HG03095 (cell line): Measurements from ENCODE around the gene GNB1.
"Not testable (repeated sequence)": the region's sequence is repeated elsewhere in the genome, so short reads cannot be mapped to it uniquely, and the experiment has no call there.

Experiments
- ATAC-seq: cut with Tn5 transposase; IDR thresholded peaks from one replicate; pipeline ENCODE4 v1.9.1; 2021; ENCODE audit warnings: moderate library complexity; ENCODE audit not compliant: unreplicated experiment

Gene GNB1

DNA sequence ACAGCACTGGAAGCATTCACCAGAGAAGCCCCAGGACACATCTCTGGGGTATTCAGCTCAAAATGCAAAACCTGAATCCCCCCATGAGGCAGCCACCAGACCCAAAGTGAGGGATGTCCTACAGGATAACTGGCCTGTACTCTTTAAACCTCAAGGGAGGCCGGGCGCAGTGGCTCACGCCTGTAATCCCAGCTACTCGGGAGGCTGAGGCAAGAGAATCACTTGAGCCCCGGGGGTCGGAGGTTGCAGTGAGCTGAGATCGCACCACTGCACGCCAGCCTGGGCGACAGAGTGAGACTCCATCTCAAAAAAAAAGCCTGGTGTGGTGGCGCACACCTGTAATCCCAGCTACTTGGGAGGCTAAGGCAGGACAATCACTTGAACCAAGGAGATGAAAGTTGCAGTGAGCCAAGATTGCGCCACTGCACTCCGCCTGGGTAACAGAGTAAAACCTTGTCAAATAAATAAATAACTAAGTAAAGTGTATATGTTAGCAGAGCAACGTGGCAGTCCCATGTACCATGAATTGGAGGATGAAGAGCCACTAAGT lies 29.1 kb downstream of the GNB1 start:
- not testable (repeated sequence) for ATAC-seq

DNA sequence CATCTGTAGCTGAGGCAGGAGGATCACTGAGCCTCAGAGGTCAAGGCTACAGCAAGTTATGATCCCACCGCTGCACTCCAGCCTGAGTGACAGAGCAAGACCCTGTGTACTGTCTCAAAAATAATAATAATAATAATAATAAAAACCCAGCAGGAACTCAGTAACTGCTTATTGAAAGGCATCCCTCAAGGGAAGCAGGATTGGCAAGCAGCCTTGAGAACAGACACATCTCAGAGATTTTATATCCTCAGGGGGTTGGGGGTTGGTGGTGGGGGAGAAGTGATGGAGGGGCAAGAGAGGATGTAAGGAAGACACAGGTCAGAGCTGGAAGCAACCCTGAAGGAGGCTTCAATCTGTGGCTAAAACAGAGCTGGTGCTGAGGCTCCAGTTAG lies 29.6 kb downstream of the GNB1 start:
- ATAC-seq, result no peak

DNA sequence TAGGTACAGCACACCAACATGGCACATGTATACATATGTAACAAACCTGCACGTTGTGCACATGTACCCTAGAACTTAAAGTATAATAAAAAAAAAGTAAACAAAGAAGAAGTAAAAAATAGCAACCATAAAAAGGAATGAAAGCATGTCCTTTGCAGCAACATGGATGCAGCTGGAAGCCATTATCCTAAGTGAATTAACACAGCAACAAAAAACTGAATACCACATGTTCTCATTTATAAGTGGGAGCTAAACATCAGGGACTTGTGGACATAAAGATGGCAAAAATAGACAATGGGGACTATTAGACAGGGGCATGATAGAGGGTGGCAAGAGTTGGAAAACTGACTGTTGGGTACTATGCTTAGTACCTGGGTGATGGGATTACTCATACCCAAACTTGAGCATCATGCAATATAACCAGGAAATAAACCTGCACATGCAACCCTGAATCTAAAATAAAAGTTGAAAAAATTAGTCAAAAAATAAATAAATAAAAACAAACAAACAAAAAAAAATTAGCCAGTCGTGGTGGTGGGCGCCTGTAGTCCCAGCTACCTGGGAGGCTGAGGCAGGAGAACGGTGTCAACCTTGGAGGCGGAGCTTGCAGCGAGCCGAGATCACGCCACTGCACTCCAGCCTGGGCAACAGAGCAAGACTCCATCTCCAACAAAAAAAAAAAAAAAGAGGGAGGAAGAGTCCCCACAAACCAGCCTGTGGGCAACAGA lies 30.8 kb downstream of the GNB1 start:
- ATAC-seq, result not testable (repeated sequence)

DNA sequence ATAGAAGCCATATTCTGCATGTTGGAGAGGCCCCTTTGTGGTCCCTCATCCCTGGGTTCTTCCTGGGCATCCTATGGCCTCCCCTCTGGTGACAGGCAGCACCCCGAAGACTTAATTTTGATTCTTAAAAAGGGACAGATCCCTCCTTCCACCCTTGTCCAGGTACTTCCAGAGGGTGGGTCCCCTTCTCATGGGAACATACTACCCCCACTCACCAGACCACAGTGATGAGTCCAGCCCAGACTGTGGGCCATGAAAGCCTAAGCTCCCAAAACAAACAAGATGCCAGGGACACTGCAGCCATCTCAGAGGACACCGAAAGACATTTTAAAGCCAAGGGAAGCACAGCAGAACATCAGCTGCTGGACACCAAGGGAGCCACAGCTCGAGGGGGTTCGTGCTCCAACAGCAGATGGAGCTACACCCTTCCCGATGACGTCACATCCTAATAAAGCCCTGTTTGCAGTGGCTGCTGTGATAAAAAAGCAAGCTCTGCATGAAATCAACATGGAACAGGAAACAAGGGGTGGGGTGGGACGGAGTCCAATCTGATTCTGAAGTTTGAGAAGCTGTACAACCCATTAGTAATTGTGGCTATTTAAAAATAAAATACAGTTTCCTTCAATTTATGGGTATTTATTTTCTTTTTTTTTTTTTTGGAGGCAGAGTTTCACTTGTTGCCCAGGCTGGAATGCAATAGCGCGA lies 32.4 kb downstream of the GNB1 start:
- ATAC-seq, result no peak

DNA sequence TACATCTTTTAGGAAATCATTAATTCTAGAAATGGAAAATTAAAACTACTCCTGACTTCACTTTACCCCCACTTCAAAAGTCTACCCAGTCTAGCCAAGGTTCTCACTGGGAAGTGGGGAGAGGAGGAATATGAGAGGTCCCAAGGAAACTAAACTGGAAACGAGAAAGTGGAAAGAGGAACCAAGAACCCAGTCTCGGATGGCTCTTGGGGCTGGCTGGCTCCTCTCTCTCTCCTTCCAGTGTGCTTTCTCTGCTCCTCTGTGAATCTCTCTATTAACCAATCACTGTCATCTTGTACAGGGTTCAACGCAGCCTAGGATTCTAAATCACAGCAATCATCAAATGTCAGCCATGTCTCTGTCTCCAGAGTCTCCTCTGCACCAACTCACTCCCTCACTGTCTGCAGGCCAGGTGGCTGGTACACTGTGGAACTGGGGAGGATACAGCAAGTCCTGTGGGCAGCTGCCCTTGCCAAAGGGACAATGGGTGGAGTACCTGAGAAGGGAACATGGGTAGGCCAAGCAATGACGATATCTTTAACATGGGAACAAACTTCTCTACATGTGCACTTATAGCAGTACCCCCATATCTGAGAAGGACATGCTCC lies 33.7 kb downstream of the GNB1 start:
- ATAC-seq, result no peak

DNA sequence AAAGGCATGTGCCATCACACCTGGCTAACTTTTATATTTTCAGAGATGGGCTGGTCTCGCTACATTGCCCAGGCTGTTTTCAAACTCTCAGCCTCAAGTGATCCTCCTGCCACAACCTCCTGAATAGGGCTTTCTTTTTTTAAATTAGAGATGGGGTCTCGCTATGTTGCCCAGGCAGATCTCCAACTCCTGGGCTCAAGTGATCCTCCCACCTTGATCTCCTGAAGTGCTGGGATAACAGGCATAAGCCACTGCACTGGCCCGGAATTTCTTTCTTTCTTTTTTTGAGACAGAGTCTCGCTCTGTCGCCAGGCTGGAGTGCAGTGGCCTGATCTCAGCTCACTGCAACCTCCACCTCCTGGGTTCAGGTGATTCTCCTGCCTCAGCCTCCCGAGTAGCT lies 34.7 kb downstream of the GNB1 start:
- not testable (repeated sequence) for ATAC-seq

DNA sequence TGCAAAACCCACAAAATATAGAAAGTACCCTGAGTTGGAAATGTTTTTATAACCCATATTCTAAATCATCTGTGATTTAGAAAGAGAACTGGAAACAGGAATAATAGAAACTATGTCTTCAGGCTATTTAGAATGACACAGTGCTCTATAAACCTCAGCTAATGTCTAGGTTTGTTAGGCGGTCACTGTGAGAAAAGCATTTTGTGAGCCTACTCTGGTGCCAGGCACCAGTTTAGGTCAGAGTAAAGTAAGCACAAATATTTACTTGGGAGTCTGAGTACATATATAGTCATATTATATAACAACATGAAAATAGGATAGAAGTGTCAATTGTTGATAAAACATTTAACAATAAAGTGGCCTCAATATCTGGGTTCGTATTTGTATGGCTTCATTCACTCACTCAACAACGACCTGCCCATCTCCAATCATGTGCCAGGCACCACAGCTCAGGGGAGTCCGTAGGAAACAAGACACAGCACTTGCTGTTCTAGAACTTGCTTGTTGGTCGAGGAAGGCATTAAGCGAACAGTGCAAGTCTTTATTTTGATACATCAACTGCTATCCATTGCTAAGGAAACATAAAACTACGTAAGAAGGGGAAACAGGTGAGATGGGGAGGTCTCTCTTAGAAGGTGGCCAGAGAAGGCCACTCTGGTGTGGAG lies 37.2 kb downstream of the GNB1 start:
- ATAC-seq, result no peak

DNA sequence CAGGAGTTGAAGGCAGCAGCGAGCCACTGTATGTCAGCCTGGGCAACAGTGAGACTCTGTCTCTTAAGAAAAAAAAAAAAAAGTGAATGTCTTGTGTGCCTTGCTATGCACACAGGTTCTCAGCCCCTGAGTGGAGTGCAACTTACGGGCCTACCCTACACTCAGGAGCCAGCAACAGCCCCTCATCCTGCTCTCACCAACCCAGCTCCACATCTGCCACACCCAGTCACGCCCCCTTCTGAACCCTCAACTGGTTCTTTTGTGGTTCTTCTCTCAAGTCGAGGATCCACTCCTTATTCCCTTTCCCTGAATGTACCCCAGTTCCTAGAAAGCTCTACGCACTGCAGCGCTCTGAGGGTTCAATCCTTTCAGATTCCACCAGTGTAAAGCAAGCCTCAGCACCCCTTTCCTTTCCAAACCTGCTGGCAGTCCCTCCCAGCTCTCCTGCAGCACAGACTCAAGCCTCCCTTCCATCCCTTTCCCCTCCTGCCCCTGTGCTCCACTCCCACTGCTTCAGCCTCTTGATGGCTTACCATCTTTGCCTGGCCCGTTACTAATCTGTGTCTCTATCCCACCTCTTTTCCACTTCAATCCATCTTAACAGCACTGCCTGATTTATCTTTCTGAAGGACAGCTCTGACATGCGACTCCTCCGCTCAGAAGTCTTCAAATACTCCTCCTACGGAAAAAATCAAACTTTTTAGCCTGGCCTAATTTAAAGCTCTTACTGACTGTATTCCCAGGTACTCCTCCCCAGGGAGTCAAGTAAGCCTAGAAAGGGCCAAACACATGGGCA lies 38.1 kb downstream of the GNB1 start:
- ATAC-seq, result no peak

DNA sequence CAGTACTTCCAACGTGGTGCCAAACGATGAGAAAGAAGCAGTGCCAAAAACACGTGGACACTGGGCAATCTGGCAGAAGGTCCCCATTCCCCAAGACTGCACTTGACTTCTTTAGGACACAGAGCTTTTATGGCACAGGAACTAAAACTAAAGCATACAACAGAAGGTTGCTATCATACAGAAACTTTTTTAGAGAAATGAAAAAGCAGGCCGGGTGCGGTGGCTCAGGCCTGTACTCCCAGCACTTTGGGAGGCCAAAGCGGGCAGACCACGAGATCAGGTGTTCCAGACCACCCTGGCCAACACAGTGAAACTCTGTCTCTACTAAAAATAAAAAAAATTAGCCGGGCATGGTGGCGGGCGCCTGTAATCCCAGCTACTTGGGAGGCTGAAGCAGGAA lies 43.0 kb downstream of the GNB1 start:
- no peak for ATAC-seq

DNA sequence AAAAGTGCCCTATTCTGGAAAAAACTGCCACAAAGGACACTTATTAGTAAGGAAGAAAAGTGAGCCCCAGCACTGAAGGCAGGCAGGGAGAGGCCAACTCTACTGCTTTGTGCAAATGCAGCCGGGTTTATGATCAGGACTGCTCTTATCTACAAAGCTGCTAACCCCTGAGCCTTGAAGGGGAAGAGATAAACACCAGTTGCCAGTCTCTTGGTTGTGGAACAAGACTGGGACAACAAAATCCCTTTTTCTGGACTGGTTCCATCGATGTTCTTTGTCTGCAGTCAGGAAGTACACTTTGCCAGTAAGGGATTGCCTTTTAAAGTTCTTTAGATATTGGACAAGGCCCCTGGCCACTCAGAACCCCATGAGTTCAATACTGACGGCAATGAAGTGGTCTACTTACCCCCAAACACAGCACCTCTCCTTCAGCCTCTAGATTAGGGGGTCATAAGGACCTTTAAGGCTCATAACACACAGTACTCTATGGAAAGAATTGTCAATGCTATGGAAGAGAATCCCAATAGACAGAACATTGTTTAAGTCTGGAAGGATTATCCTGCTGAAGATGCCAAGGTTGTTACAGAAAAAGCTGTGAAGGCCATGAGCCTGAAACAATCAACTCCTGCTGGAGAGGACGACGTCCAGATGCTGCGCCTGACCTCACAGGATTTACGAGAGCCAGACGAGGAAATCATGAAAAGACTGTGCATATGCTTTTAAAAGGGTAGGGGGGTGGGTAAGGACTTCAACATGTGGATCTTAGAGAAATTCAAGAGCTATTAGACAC lies 43.6 kb downstream of the GNB1 start:
- no peak for ATAC-seq

DNA sequence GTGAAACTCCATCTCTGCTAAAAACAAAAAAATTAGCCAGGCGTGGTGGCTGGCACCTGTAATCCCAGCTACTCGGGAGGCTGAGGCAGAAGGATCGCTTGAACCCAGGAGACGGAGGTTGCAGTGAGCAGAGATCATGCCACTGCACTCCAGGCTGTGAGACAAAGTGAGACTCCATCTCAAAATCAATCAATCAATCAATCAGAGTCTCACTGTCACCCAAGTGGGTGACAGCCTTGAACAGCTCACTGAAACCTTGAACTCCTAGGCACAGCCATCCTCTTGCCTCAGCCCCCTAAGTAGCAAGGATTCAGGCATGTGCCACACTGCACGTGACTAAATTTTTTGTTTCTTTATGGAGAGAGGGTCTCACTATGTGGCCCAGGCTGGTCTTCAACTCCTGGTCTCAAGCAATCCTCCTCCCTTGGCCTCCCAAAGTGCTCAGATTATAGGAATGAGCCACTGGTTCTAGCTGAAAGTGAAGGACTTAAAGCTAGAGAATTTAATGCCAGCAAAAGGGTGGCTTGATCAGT lies 44.4 kb downstream of the GNB1 start:
- ATAC-seq, result no peak

DNA sequence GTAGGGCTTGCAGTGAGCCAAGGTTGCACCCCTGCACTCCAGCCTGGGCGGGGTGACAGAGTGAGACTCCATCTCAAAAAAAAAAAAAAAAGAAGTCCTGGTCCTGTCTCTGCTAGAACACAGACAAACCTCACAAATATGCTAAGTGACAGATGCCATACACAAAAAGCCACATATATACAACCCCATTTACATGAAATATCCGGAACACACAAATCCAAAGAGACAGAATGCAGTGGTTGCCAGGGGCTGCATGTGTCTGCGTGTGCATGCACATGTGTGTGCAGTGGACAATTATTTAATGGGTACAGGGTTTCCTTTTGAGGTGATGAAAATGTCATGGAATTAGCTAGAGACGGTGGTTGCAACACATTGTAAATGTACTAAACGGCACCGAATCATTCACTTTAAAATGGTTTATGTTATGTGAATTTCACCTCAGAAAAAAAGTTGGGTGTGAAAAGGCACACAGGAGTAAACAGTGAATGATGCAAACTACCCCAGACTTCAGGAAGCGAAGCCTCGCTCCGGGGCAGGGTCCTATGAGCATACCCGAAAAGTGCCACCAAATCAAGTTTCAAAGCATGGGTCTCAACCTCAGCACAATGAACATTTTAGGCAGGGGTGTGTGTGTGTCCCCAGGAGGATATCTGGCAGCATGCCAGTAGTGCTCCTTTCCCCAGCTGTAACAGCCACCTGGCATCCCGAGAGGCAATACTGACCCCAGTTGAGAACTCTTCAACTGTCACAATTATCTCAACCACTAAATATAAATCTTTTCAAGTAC lies 48.3 kb downstream of the GNB1 start:
- ATAC-seq, result no peak

DNA sequence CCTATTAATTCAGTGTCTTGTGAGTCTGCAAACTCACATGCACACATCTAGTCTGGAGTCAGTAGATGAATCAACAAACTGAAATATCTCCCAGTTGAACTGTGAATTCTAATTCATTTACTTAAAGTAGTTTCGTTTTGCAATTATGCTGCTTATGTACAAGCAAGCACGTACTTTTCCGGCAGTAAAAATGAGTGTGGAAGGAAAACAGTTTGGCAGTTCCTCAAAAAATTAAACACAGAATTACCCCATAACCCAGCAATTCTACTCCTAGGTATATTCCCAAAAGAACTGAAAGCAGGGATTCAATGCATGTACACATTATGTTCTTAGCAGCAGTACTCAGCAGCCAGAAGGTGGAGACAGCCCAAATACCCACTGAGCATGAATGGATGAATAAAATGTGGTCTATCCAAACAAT lies 49.3 kb downstream of the GNB1 start:
- ATAC-seq, result no peak

DNA sequence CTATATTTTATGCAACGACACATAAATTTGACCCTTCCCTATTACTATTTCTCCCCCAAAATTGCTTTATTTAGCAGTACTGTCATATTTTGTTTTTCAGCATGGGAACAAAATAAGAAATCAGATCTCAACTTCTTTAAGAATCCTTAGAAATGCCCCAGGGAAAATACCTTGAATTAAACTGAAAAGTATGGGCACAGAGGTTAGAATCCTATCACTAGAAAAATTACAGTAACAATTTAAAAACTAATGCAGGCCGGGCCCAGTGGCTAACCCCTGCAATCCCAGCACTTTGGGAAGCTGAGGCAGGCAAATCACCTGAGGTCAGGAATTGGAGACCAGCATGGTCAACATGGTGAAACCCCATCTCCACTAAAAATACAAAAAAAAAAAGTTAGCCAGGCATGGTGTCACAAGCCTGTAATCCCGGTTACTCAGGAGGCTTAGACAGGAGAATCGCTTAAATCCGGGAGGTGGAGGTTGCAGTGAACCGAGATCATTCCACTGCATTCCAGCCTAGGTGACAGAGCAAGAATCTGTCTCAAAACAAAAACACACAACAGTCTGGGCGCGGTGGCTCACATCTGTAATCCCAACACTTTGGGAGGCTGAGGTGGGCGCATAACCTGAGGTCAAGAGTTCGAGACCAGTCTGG lies 51.4 kb downstream of the GNB1 start:
- no peak for ATAC-seq

DNA sequence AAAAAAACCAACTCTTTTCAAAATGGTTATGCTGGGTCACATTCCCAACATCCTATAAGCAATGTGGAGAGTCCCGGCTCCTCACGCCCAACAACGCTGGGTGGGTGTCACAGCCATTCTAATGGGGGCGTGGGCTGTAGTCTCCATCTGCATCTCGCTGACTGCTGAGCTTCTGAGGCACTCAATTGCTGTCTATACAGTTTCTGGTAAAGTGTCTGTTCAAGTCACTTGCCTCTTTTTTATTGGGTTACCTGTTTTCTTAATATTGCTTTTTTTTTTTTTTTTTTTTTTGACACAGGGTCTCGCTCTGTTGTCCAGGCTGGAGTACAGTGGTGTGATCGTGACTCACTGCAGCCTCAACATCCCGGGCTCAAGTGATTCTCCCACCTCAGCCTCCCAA lies 54.8 kb downstream of the GNB1 start:
- ATAC-seq, result no peak

DNA sequence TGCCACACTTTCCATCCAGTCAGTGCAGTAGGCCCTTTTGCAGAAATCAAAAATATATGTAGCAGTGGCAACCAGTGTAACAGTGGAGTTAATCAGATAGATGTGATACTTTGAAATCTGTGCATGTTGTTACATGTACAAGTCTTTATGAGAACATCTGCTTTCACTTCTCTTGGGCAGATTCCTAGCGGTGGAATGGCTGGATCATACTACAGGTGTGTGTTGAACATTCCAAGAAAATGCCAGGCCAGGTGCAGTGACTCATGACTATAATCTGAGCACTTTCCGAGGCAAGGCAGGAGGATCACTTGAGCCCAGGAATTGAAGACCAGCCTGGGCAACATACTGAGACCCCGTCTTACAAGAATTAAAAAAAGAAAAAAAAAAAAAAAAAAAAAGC lies 55.3 kb downstream of the GNB1 start:
- no peak for ATAC-seq

DNA sequence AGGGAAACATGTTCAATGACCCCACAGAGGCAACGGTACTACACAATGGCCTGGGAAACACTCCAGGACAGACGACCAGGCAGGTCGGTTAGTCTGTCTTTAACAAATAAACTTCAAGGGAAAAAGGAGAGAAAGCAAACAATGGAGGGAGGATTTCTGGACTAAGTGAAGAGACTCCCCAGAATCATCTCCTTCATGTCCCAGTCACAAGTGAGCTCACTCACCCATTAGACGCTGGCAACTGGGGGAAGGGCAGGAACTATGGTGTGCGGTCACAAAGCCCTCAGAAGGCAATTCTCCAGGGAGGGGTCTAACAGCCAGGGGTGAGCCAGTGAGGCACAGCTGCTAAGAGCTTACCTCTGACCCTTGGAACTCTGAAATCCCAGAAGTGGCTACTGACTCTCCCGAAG lies 57.0 kb downstream of the GNB1 start:
- no peak for ATAC-seq

DNA sequence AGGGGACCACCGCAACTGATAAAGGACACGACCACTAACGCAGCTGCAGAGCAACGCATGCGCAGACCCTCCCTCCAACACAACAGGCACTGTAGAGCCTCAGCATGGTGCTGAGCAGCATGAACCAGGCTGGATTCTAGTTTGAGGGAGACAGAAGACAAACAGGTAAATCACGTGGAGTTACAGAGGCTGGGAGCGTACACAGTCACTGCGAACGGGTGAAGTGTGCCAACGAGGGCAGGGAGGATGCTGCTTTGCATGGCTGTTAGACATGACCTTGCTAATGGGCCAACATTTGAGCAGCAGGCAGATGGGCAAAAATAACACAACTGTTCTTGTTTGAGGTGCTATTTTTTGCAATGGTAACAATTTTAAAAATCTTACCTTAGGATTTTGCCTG lies 57.4 kb downstream of the GNB1 start:
- no peak for ATAC-seq
